Measurements from ENCODE around the gene PTPRD.

PTPRD gene

DNA sequence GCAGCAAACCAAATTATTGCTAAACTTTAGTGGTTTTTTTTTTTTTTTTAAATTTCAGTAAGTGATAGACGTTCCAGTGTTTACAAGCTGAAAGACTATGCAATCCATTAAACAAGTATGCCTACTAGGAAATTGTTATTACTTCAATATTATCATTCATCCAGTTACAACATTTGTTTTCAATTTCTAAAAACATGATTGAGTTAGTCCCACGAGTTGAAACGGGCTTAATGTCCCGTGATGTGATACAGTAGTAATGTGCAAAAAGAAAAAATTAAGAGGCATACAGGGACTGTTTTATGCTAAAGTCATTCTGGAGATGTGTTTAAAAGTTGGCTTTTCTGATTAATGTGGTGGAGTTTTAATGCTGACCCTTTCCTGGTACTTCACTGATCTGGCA lies 2262.9 kb downstream of the PTPRD start:
- TF ChIP-seq POLR2AphosphoS5 (IDR thresholded peaks at IDR 0.05; ENCODE audit: borderline replicate concordance, low read depth, low read length): no peak
- no peak for TF ChIP-seq FOXP2 (optimal IDR thresholded peaks at IDR 0.05; ENCODE audit: control extremely low read depth, extremely low read length, insufficient read depth)
- TF ChIP-seq EZH2 (IDR thresholded peaks at IDR 0.05): no peak
- Histone ChIP-seq H3K4me3 (no peak overlapping the region), H3K9ac (ENCODE audit: insufficient read length) (no peak overlapping the region), H3K27ac (no peak overlapping the region), H3K9me3 (ENCODE audit: low read depth, low read length) (no peaks in the 10 kb centered on the region), H3K36me3 (ENCODE audit: insufficient read depth, low read length) (no peaks in the 10 kb centered on the region)
- no peak for DNase-seq (ENCODE audit: low read depth, low spot score)

DNA sequence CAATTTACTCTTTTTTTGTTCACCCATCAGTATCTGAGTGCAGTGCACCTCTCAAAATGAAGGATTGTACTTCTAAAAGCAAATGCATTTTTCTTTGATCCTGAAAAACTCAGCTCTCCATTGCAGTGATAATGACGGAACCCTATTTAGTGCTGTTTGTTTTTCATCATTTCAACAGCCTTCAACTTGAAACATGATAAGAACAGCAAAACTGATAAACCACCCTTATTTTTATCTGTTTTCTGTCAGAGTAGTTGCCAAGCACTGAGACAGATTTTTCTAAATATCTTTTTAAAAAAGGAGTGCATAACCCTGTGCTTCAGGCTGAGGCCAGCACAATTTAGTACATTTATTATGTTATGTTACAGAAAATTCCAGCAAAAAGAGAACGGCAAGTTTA lies 2263.4 kb downstream of the PTPRD start:
- Histone ChIP-seq H3K9ac (ENCODE audit: insufficient read length) (no peak overlapping the region), H3K4me3 (no peak overlapping the region), H3K9me3 (ENCODE audit: low read depth, low read length) (no peaks in the 10 kb centered on the region), H3K36me3 (ENCODE audit: insufficient read depth, low read length) (no peaks in the 10 kb centered on the region), H3K27ac (no peak overlapping the region)
- TF ChIP-seq POLR2AphosphoS5 (IDR thresholded peaks at IDR 0.05; ENCODE audit: borderline replicate concordance, low read depth, low read length) (no peak), EZH2 (IDR thresholded peaks at IDR 0.05) (no peak), FOXP2 (optimal IDR thresholded peaks at IDR 0.05; ENCODE audit: control extremely low read depth, extremely low read length, insufficient read depth) (no peak)
- DNase-seq (ENCODE audit: low read depth, low spot score): no peak

DNA sequence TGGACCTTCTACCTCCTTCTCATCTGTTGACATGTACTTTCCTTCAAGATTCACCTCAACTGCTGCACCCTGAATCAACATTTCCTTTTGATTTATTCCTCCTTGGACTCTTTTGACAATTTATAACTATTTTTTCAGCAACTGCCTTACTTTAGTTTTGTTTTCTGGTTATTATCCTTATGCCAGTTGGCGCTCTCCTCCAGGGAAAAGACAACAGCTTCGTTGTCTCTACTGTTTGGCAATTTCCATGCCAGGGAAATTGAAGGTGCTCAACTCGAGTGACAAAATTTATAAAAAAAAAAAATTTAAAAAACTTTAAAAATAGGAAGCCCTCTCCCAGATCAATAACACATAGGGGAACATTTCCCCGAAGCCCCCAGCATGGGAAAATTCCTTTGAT lies 2264.0 kb downstream of the PTPRD start:
- Histone ChIP-seq H3K36me3 (ENCODE audit: insufficient read depth, low read length) (no peaks in the 10 kb centered on the region), H3K27ac (no peak overlapping the region), H3K4me3 (no peak overlapping the region), H3K9me3 (ENCODE audit: low read depth, low read length) (no peaks in the 10 kb centered on the region), H3K9ac (ENCODE audit: insufficient read length) (no peak overlapping the region)
- TF ChIP-seq EZH2 (IDR thresholded peaks at IDR 0.05) (no peak), POLR2AphosphoS5 (IDR thresholded peaks at IDR 0.05; ENCODE audit: borderline replicate concordance, low read depth, low read length) (no peak), FOXP2 (optimal IDR thresholded peaks at IDR 0.05; ENCODE audit: control extremely low read depth, extremely low read length, insufficient read depth) (no peak)
- no peak for DNase-seq (ENCODE audit: low read depth, low spot score)

DNA sequence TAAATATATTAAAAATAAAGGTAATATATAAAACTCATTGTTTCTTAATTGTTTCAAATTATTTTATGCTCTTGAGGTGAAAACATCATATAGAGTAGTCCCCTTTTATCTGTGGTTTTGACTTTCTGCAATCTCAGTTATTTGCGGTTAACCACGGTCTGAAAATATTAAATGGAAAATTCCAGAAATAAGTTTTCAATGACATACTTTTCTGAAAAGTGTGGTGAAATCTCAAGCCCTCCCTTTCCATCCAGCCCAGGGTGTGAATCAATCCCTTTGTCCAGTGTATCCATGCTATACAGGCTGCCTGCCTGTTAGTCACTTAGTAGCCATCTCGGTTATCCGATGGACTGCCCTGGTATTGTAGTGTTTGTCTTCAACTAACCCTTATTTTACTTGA lies 2266.5 kb downstream of the PTPRD start:
- H3K4me3 ChIP-seq: no peak overlapping the region
- H3K36me3 ChIP-seq (ENCODE audit: insufficient read depth, low read length): no peaks in the 10 kb centered on the region
- H3K9me3 ChIP-seq (ENCODE audit: low read depth, low read length): no peaks in the 10 kb centered on the region
- no peak overlapping the region for H3K27ac ChIP-seq
- TF ChIP-seq POLR2AphosphoS5 (IDR thresholded peaks at IDR 0.05; ENCODE audit: borderline replicate concordance, low read depth, low read length) (no peak), FOXP2 (optimal IDR thresholded peaks at IDR 0.05; ENCODE audit: control extremely low read depth, extremely low read length, insufficient read depth) (no peak), EZH2 (IDR thresholded peaks at IDR 0.05) (no peak)
- no peak overlapping the region for H3K9ac ChIP-seq (ENCODE audit: insufficient read length)
- DNase-seq (ENCODE audit: low read depth, low spot score): no peak

DNA sequence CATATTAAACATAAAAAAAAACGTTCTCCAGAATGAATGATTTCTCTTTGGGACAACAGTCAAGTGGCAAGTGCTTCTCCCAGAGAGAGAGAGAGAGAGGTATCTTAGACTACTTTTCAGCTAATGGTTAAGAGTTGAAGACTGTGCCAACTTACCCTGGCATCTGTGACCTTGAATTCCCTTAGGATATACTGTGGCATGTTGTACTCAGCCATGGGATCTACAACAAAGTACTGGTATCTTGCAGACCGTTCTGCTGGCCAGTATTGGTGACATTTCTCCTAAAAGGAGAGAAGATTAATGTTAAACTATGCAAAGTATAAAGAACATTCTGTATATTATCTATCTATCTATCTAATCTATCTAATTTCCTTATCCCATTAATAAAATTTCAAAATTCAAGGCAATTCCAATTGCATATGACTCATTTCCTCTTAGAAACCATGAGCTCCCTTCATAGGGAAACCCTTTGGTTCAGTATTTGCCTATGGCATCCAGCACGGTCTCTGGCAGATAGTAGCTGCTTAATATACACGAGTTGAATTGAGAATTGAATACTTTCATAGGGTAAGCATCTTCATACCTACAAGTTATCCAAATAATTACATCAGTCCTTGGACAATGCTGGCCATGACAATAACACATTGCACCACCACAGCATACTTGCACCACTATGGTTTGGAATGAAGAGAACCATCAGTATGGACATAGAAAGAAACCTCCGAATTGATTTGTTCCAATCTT lies 2273.9 kb downstream of the PTPRD start:
- no peaks in the 10 kb centered on the region for H3K36me3 ChIP-seq (ENCODE audit: insufficient read depth, low read length)
- no peak for TF ChIP-seq FOXP2 (optimal IDR thresholded peaks at IDR 0.05; ENCODE audit: control extremely low read depth, extremely low read length, insufficient read depth)
- TF ChIP-seq POLR2AphosphoS5 (IDR thresholded peaks at IDR 0.05; ENCODE audit: borderline replicate concordance, low read depth, low read length): no peak
- TF ChIP-seq EZH2 (IDR thresholded peaks at IDR 0.05): no peak
- H3K9me3 ChIP-seq (ENCODE audit: low read depth, low read length): no peaks in the 10 kb centered on the region
- no peak for DNase-seq (ENCODE audit: low read depth, low spot score)
- H3K27ac ChIP-seq: no peak overlapping the region
- H3K9ac ChIP-seq (ENCODE audit: insufficient read length): no peak overlapping the region
- no peak overlapping the region for H3K4me3 ChIP-seq

DNA sequence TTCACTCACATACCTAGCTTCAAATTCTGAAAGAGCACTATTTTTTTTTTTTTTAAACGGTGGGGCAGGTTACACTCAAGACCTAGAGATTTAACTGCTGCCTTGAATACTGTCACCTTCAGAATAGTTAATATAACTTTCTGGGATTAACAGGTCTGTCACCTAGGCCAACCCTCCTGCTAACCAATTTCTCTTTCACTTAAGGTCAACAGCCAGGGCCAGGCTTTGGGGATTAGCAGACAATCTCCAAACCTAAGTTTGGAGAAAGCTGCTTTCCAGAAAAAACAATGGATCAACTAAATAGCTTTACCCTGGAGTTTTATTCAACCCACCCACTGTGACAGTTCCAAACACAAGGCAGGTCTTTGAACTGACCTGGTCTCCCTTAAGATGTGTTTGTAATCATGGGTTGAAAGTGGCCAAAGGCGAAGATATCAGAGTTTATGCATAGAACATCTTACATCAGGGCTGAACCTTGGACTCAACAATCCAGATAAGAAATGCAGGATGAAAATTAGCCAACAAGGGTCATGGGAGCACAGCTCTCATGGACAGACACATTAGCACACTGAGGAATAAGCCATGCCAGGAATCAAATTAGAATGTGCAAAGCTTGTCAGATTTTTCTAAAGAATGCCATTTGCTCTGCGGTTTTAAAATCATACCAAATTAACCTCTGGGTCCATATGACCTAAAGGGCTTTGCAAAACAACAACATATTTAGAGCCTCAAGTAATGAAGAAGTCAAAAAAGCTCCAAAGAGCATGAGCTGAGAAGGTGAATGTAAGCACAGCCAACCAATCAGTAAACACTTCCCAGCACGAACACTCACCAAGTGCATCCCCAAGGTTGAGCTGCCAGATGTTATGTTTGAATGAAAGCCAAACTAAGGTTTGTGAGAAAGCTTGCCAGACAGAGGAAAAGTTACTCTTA lies 2274.7 kb downstream of the PTPRD start:
- Histone ChIP-seq H3K9ac (ENCODE audit: insufficient read length) (no peak overlapping the region), H3K36me3 (ENCODE audit: insufficient read depth, low read length) (no peaks in the 10 kb centered on the region), H3K4me3 (no peak overlapping the region), H3K27ac (no peak overlapping the region), H3K9me3 (ENCODE audit: low read depth, low read length) (no peaks in the 10 kb centered on the region)
- no peak for DNase-seq (ENCODE audit: low read depth, low spot score)
- TF ChIP-seq POLR2AphosphoS5 (IDR thresholded peaks at IDR 0.05; ENCODE audit: borderline replicate concordance, low read depth, low read length) (no peak), EZH2 (IDR thresholded peaks at IDR 0.05) (no peak), FOXP2 (optimal IDR thresholded peaks at IDR 0.05; ENCODE audit: control extremely low read depth, extremely low read length, insufficient read depth) (no peak)

DNA sequence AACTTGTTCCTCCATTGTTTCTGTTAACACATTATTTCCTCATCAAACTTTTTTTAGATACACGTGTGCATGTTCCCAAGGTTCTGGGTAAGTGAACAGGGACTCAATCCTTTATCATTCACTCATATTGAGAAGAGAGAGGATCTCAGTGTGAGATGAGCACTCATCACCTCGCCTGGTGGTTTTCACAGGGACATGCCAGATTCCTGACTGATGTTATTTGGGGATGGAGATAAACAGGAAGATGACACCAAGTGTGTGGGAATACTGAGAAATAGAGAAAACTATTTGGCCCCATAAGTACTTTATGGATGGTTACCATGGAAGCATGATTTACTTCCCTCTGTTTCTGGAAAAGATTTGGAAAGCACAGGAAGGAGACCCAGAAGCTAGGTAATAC lies 2279.9 kb downstream of the PTPRD start:
- Histone ChIP-seq H3K9me3 (ENCODE audit: low read depth, low read length) (no peaks in the 10 kb centered on the region), H3K4me3 (no peak overlapping the region), H3K36me3 (ENCODE audit: insufficient read depth, low read length) (no peaks in the 10 kb centered on the region), H3K27ac (no peak overlapping the region), H3K9ac (ENCODE audit: insufficient read length) (no peak overlapping the region)
- TF ChIP-seq FOXP2 (optimal IDR thresholded peaks at IDR 0.05; ENCODE audit: control extremely low read depth, extremely low read length, insufficient read depth) (no peak), EZH2 (IDR thresholded peaks at IDR 0.05) (no peak), POLR2AphosphoS5 (IDR thresholded peaks at IDR 0.05; ENCODE audit: borderline replicate concordance, low read depth, low read length) (no peak)
- no peak for DNase-seq (ENCODE audit: low read depth, low spot score)

DNA sequence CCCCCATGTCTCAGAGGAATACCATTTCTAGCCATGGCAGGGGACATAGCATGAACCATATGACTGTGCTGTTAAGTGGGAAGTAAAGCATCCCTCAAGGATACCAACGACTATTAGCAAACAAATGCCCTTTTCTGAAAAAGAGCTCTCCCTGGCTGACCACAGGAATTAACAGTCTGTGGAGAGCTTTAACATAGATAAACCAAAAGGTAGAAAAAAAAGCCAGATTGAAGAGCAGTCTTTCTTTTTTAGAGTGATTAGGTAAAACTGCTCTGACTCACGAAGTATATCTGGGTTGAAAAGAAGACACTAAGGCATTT lies 2280.5 kb downstream of the PTPRD start:
- Histone ChIP-seq H3K27ac (no peak overlapping the region), H3K9ac (ENCODE audit: insufficient read length) (no peak overlapping the region), H3K36me3 (ENCODE audit: insufficient read depth, low read length) (no peaks in the 10 kb centered on the region), H3K9me3 (ENCODE audit: low read depth, low read length) (no peaks in the 10 kb centered on the region), H3K4me3 (no peak overlapping the region)
- no peak for DNase-seq (ENCODE audit: low read depth, low spot score)
- TF ChIP-seq POLR2AphosphoS5 (IDR thresholded peaks at IDR 0.05; ENCODE audit: borderline replicate concordance, low read depth, low read length) (no peak), EZH2 (IDR thresholded peaks at IDR 0.05) (no peak), FOXP2 (optimal IDR thresholded peaks at IDR 0.05; ENCODE audit: control extremely low read depth, extremely low read length, insufficient read depth) (no peak)
